ENCODE results near the gene CACNA1S.

GRCh38 chr1:201116091-201116490, 3.9 kb upstream of the CACNA1S start:
- TF ChIP-seq CTCF (IDR thresholded peaks at IDR 0.05; ENCODE audit: insufficient read depth, low read depth, low read length) (no peak), EZH2 (IDR thresholded peaks at IDR 0.05; ENCODE audit: insufficient read depth, low read length) (no peak)

Measured in astrocyte (in vitro differentiated cells and primary cell).